ENCODE measurements around the gene SEMA4A. TPM values are rescaled to one million over a fixed set of nuclear protein-coding genes. Genes with fewer than 3 reads are reported as not detected.
"Not testable (repeated sequence)": the region's sequence is repeated elsewhere in the genome, so short reads cannot be mapped to it uniquely, and the experiment has no call there.

Gene SEMA4A
- polyA plus RNA-seq, 6 donors from 2014 or later = 23.3 to 37.3 (median 29.5) TPM

DNA sequence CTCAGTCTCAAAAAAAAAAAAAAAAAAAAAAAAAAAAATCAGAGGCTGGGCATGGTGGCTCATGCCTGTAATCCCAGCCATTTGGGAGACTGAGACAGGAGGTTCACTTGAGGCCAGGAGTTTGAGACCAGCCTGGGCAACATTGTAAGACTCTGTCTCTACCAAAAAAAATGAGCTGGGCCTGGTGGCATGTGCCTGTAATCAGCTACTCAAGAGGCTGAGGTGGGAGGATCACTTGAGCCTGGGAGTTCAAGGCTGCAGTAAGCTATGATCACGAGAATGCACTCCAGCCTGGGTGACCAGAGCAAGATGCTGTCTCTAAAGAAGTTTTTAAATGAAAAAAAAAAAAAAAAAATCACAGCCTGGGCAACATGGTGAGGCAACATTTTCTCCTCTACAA lies 10.3 kb downstream of the SEMA4A start:
- no peak overlapping the region for H3K27ac Mint-ChIP-seq
- H3K9me3 Mint-ChIP-seq = no peaks in the 10 kb centered on the region
- DNase-seq = no peak
- H3K36me3 Mint-ChIP-seq = peaks cover 18% of the 10 kb centered on the region in 2 donors
- no peaks in the 10 kb centered on the region for H3K27me3 Mint-ChIP-seq
- ATAC-seq (ENCODE audit: low read depth in 2 of 2) = no peak
- peaks cover 24 to 40% (median 31%) of the 10 kb centered on the region in 3 donors for H3K4me1 Mint-ChIP-seq
- no peak overlapping the region for H3K4me3 Mint-ChIP-seq

DNA sequence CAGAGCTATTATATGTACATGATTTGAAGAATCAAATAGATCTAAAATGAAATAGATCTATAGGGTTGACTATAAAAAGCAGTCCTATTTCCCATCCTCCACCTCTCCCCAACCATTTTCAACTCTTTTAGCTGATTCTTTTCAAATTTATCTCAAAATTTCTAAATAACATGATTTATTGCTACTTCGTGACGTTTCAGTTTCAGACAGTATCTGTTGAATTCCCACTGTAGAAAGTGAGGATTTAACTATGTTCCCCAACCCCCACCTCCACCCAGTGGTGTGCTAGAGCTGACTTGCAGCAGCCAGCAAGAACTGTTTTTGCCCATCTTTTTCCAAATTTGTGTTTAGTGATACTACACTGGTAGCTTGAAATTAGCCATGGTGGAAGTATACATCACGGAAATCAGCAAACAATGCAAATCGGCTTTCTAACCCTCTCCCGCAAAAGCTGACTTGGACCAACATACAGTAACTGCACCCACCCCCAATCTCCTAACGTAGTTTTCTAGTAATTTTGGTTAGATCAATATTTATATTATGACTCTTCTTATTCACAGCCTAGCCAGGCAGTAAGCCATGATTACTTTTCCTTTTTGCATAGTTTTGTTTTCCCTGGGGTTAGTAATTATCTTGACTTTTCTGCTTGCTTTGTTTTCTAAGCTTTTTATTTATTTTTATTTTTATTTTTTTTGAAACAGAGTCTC lies 10.9 kb downstream of the SEMA4A start:
- no peak overlapping the region for H3K4me3 Mint-ChIP-seq
- no peak for ATAC-seq (ENCODE audit: low read depth in 2 of 2)
- H3K4me1 Mint-ChIP-seq = peaks cover 23 to 34% (median 25%) of the 10 kb centered on the region in 3 donors
- H3K27ac Mint-ChIP-seq = peak overlapping the region in 2 of 6 donors; percentile 14 to 33
- no peak for DNase-seq
- H3K9me3 Mint-ChIP-seq = no peaks in the 10 kb centered on the region
- H3K27me3 Mint-ChIP-seq = no peaks in the 10 kb centered on the region
- peaks cover 17 to 18% of the 10 kb centered on the region in 2 donors for H3K36me3 Mint-ChIP-seq

DNA sequence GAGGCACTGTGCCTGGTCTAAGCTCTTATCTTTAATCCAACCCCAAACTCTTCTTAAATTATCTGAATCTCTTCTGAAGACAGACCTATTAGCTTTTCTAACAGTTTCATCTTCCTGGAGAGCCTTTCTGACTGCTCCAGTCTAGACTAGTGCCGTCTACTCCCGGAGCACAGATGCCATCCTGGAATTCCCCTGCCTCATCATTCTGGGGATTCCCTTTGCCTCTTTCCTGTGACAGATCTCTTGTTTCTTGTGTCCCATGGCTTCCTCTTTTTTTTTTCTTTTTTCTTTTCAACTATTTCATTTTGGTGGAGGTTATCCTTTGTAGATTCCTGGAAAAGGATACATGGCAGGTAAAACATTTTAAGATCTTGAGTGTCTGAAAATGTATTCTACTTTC lies 11.7 kb downstream of the SEMA4A start:
- peak; percentile 56 to 59 for ATAC-seq (ENCODE audit: low read depth in 2 of 2)
- H3K36me3 Mint-ChIP-seq = peaks cover 17 to 18% of the 10 kb centered on the region in 2 donors
- peak overlapping the region in 4 of 6 donors; percentile 24 to 88 (median 70) for H3K27ac Mint-ChIP-seq
- no peak for DNase-seq
- H3K4me1 Mint-ChIP-seq = peaks cover 17 to 26% (median 20%) of the 10 kb centered on the region in 3 donors
- no peaks in the 10 kb centered on the region for H3K9me3 Mint-ChIP-seq
- H3K4me3 Mint-ChIP-seq = no peak overlapping the region
- H3K27me3 Mint-ChIP-seq = no peaks in the 10 kb centered on the region

DNA sequence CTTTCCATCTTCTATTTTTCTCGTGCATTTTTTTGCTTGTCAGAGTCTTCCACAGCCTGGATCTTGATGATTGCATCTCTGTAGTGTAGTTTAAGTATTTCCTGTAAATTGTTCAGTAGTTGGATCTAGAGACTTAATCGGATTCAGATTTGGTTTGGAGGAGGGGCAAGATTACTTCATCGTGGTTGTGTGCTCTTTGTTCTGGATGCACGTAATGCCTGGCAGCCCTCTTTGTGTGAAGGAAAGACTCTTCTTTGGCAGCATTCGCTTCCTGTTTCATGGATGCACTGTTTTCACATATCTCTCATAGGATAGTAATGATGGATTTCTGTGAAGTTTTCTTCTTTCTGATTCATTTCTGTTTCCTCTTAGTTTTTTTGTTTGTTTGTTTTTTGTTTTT lies 14.2 kb downstream of the SEMA4A start:
- Mint-ChIP-seq H3K27ac (no peak overlapping the region), H3K4me1 (peaks cover 6 to 11% (median 6%) of the 10 kb centered on the region in 3 donors), H3K36me3 (peaks cover 17 to 18% of the 10 kb centered on the region in 2 donors), H3K9me3 (no peaks in the 10 kb centered on the region), H3K27me3 (no peaks in the 10 kb centered on the region), H3K4me3 (no peak overlapping the region)
- ATAC-seq (ENCODE audit: low read depth in 2 of 2) (no peak), DNase-seq (no peak)

DNA sequence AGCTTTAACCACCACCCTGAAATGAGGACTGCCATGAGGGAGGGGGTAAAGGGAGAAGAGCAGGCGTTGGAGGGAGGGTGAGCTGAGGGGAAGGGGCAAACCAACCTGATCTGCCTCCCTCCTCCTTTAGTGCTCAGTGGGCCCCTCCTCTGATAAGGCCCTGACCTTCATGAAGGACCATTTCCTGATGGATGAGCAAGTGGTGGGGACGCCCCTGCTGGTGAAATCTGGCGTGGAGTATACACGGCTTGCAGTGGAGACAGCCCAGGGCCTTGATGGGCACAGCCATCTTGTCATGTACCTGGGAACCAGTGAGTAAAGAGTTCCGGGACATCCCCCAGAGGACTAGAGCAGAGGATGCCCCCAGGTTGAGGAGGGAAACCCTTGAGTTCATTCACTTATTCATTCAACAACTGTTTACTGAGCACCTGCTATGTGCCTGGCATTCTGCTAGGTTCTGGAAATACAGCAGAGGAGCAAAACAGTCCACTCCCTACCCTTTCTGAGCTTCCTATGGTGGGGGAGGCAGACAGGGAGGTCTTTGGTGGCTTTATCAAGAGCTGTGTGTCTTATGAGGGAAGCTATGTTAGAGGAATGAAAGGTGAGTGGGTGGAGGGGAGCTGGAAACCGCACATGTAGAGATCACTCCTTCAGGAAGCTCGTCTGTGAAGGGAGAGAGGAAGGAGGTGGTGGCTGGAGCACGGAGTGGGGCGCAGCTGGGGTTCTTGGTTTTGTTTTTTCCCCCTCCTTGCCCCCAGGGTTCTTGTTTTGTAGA lies 19.5 kb downstream of the SEMA4A start:
- DNase-seq (no peak), ATAC-seq (ENCODE audit: low read depth in 2 of 2) (no peak)
- H3K27me3 Mint-ChIP-seq = no peaks in the 10 kb centered on the region
- H3K36me3 Mint-ChIP-seq = peaks cover 11 to 19% of the 10 kb centered on the region in 2 donors
- H3K4me1 Mint-ChIP-seq = peaks cover 0 to 2% (median 0%) of the 10 kb centered on the region in 3 donors
- no peaks in the 10 kb centered on the region for H3K9me3 Mint-ChIP-seq
- H3K4me3 Mint-ChIP-seq = no peak overlapping the region
- peak overlapping the region in 1 of 6 donors; percentile 54 for H3K27ac Mint-ChIP-seq

DNA sequence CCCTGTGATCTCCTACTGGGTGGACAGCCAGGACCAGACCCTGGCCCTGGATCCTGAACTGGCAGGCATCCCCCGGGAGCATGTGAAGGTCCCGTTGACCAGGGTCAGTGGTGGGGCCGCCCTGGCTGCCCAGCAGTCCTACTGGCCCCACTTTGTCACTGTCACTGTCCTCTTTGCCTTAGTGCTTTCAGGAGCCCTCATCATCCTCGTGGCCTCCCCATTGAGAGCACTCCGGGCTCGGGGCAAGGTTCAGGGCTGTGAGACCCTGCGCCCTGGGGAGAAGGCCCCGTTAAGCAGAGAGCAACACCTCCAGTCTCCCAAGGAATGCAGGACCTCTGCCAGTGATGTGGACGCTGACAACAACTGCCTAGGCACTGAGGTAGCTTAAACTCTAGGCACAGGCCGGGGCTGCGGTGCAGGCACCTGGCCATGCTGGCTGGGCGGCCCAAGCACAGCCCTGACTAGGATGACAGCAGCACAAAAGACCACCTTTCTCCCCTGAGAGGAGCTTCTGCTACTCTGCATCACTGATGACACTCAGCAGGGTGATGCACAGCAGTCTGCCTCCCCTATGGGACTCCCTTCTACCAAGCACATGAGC lies 23.3 kb downstream of the SEMA4A start:
- peaks cover 7 to 8% (median 7%) of the 10 kb centered on the region in 3 donors for H3K4me1 Mint-ChIP-seq
- no peaks in the 10 kb centered on the region for H3K9me3 Mint-ChIP-seq
- peaks cover 7 to 19% of the 10 kb centered on the region in 2 donors for H3K36me3 Mint-ChIP-seq
- no peaks in the 10 kb centered on the region for H3K27me3 Mint-ChIP-seq
- DNase-seq (no peak), ATAC-seq (ENCODE audit: low read depth in 2 of 2) (no peak)
- H3K4me3 Mint-ChIP-seq = no peak overlapping the region
- H3K27ac Mint-ChIP-seq = peak overlapping the region in 1 of 6 donors; percentile 67

DNA sequence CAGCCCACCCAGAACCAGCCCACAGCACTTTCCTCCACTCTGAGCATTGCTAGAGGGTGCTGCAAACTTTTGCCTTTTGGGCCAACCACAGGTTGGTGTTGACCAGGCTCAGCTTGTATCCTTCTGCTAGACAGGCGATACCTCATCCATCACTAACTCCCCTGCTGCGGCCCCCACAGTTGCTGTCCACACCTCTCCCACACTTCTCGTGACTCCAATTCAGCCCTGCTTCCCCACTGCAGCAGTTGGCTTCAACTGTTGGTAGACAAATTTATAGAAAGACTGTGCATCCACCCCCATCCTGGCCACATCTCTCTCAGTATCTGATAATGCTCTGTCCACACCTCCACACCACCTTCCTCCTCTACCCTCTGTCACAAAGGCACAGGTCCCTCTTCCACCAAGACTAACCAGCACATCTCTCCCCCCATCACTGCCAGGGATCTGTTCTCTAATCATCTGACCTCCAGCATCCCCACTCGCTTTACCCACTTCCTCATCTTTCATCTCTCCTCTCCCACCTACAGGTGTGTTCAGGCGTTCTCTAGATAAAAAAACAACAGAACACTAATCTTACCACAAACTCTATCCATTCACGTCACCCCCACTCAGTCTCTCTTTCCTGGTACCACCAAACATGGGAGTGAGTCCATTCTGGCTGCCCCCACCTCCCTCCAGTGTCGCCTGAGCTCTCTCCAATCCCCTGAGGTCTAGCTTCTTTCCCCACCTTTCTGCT lies 24.7 kb downstream of the SEMA4A start:
- H3K4me1 Mint-ChIP-seq = peaks cover 7 to 8% (median 7%) of the 10 kb centered on the region in 3 donors
- ATAC-seq (ENCODE audit: low read depth in 2 of 2) (peak; percentile 38 to 48), DNase-seq (no peak)
- peak overlapping the region in 5 of 6 donors; percentile 9 to 97 (median 86) for H3K27ac Mint-ChIP-seq
- peak overlapping the region in 1 of 8 donors; percentile 81 for H3K4me3 Mint-ChIP-seq
- no peaks in the 10 kb centered on the region for H3K27me3 Mint-ChIP-seq
- H3K9me3 Mint-ChIP-seq = no peaks in the 10 kb centered on the region
- peaks cover 7 to 15% of the 10 kb centered on the region in 2 donors for H3K36me3 Mint-ChIP-seq

DNA sequence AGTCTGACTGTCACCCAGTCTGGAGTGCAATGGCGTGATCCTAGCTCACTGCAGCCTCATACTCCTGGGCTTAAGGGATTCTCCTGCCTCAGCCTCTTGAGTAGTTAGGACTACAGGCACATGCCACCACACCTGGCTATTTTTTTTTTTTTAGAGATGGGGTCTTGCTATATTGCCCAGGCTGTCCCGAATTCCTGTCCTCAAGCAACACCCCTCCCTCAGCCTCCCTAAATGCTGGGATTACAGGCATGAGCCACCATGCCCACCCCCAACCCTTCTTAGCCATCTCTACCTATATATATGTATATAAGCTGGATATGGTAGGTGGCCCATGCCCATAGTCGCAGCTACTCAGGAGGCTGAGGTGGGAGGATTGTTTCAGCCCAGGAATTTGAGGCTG lies 27.1 kb downstream of the SEMA4A start:
- DNase-seq = no peak
- no peaks in the 10 kb centered on the region for H3K27me3 Mint-ChIP-seq
- ATAC-seq (ENCODE audit: low read depth in 2 of 2) = no peak
- no peaks in the 10 kb centered on the region for H3K9me3 Mint-ChIP-seq
- H3K4me3 Mint-ChIP-seq = no peak overlapping the region
- H3K4me1 Mint-ChIP-seq = peaks cover 7 to 8% (median 7%) of the 10 kb centered on the region in 3 donors
- no peak overlapping the region for H3K27ac Mint-ChIP-seq
- H3K36me3 Mint-ChIP-seq = peaks cover 4 to 8% of the 10 kb centered on the region in 2 donors

DNA sequence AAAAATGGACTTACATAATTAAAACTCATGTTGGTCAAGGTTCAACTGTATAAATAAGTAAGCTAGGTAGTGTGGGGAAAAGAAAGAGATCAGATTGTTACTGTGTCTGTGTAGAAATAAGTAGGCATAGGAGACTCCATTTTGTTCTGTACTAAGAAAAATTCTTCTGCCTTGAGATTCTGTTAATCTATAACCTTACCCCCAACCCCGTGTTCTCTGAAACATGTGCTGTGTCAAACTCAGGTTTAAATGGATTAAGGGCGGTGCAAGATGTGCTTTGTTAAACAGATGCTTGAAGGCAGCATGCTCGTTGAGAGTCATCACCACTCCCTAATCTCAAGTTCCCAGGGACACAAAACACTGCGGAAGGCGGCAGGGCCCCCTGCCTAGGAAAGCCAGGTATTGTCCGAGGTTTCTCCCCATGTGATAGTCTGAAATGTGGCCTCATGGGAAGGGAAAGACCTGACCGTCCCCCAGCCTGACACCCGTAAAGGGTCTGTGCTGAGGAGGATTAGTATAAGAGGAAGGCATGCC lies 28.1 kb downstream of the SEMA4A start:
- ATAC-seq (ENCODE audit: low read depth in 2 of 2); H3K36me3 Mint-ChIP-seq; H3K27me3 Mint-ChIP-seq; H3K4me1 Mint-ChIP-seq; H3K9me3 Mint-ChIP-seq; H3K4me3 Mint-ChIP-seq; DNase-seq; H3K27ac Mint-ChIP-seq: not testable (repeated sequence)

DNA sequence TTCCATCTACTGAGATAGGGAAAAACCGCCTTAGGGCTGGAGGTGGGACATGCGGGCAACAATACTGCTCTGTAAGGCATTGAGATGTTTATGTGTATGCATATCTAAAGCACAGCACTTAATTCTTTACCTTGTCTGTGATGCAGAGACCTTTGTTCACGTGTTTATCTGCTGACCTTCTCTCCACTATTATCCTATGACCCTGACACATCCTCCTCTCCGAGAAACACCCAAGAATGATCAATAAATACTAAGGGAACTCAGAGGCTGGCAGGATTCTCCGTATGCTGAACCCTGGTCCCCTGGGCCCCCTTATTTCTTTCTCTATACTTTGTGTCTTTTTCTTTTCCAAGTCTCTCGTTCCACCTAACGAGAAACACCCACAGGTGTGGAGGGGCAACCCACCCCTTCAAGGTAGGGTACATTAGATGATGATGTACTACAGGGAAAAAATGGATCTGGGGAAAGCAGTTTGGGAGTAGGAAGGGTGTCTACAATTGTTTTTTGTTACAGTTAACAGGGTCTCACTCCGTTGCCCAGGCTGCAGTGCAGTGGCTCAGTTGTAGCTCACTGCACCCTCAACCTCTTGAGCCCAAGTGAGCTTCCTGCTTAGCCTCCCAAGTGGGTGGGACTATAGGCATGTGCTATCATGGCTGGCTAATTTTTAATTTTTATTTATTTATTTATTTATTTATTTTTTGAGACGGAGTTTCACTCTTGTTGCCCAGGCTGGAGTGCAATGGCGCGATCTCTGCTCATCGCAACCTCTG lies 28.8 kb downstream of the SEMA4A start:
- H3K4me3 Mint-ChIP-seq, H3K27ac Mint-ChIP-seq, H3K36me3 Mint-ChIP-seq: not testable (repeated sequence)

DNA sequence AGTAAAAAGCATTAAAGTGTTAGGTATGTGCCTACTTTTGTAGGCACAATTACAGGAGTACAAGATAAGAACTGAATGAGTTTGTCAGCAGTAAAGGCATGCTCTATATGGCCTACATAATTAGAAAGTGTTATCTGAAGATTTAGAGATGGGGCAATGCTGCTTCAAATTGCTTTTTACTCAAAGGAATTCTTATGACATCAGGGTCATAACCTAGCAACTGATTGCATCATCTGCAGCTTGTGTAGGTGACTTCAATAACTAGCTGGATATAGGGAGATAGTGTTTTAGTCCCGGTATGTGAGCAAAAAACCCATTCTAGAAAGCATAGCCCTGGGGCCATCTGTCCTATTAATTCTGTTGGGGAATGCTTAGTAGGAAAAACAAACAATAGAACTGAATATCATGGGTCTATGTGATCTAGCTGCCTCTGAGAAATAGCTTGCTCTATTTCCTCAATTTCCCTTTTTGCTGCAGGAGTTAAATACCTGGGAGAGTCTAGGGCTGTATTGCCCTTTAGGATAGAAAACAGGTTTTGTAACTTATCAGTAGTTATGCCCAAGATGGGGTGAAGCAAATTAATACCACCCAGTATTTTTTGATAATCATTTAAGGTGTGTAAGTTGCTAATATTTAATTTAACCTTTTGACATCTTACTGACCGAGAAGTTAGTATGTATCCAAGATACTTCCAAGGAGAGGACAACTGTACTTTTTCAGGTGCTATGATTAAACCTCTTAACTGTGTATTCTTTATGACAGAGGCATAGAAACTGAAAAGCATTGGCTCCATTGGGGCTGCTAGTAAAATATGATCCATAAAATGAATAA lies 33.2 kb downstream of the SEMA4A start:
- H3K36me3 Mint-ChIP-seq; H3K27me3 Mint-ChIP-seq; H3K9me3 Mint-ChIP-seq; H3K27ac Mint-ChIP-seq; DNase-seq; ATAC-seq (ENCODE audit: low read depth in 2 of 2); H3K4me3 Mint-ChIP-seq; H3K4me1 Mint-ChIP-seq: not testable (repeated sequence)

More for the DNA sequence above, 28.8 kb downstream of the SEMA4A start:
- not testable (repeated sequence) for DNase-seq; ATAC-seq (ENCODE audit: low read depth in 2 of 2); H3K9me3 Mint-ChIP-seq; H3K4me1 Mint-ChIP-seq; H3K27me3 Mint-ChIP-seq

DNA sequence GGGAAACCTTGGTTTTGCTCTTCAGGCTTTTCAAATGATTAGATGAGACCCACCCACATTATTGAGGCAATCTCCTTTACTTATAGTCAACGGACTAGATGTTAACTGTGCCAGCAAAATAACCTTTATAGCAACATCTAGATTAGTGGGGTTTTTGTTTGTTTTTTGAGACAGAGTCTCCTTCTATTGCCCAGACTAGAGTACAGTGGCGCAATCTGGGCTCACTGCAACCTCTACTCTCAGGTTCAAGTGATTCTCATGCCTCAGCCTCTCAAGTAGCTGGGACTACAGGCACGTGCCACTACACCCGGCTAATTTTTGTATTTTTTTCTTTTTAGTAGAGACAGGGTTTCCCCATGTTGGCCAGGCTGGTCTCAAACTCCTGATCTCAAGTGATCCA lies 36.9 kb downstream of the SEMA4A start:
- ATAC-seq (ENCODE audit: low read depth in 2 of 2); H3K27me3 Mint-ChIP-seq; H3K9me3 Mint-ChIP-seq; H3K27ac Mint-ChIP-seq; H3K4me3 Mint-ChIP-seq; DNase-seq; H3K36me3 Mint-ChIP-seq: not testable (repeated sequence)
- peaks cover 11 to 28% (median 20%) of the 10 kb centered on the region in 3 donors for H3K4me1 Mint-ChIP-seq
